IMR-90 (cell line): Measurements from ENCODE around the gene EPN2. TPM values are rescaled to one million over a fixed set of nuclear protein-coding genes. Genes with fewer than 3 reads are reported as not detected.

Experiments used
- ATAC-seq: fragments of 200-7000 bp; cut with Tn5 transposase; 2 replicates; pipeline ENCODE4 v1.9.1; 2020; ENCODE audit warnings: low read depth, mild to moderate bottlenecking, moderate library complexity
- BruUV-seq: library from RNA; stranded (reverse); fragments of 400-500 nt; replicated peaks from 2 replicates; lab custom pipeline; 2021; lab: Mats Ljungman, UMichigan
- CTCF ChIA-PET: fragments of 300-600 bp; formaldehyde crosslinking; extraction: SDS; loops from one replicate; lab custom pipeline; 2021; ENCODE audit warnings: antibody characterized with exemption; lab: Yijun Ruan, JAX
- POLR2A ChIA-PET: fragments of 300-600 bp; sonication (Branson Sonifier 250); formaldehyde crosslinking; loops from one replicate; lab custom pipeline; 2022; ENCODE audit warnings: antibody characterized with exemption; ENCODE audit not compliant: unreplicated experiment; lab: Charles Lee
- DNase-seq: peaks from one replicate; pipeline ENCODE4 v3.0.0; 2013
- H2AFZ ChIP-seq: replicated peaks from 2 replicates; pipeline ENCODE3; 2013; ENCODE audit warnings: low read length, mild to moderate bottlenecking; ENCODE audit not compliant: poor library complexity
- H2AK5ac ChIP-seq: 2 replicates; pipeline ENCODE4 v1.6.1; 2013; ENCODE audit warnings: low read depth, low read length, inconsistent platforms
- H2AK9ac ChIP-seq: replicated peaks from 2 replicates; pipeline ENCODE3; 2013; ENCODE audit warnings: mild to moderate bottlenecking, low read depth, low read length, moderate library complexity; ENCODE audit not compliant: poor library complexity
- H2BK120ac ChIP-seq: 2 replicates; pipeline ENCODE4 v1.6.1; 2013; ENCODE audit warnings: low read depth, low read length, inconsistent platforms
- H2BK15ac ChIP-seq: 3 replicates; pipeline ENCODE4 v1.6.1; 2013; ENCODE audit warnings: low read depth, low read length, inconsistent platforms
- H2BK20ac ChIP-seq: 2 replicates; pipeline ENCODE4 v1.6.1; 2013; ENCODE audit warnings: low read depth, mild to moderate bottlenecking, inconsistent platforms, low read length, moderate library complexity
- H2BK5ac ChIP-seq: 2 replicates; pipeline ENCODE4 v1.6.1; 2013; ENCODE audit warnings: mild to moderate bottlenecking, low read depth, low read length, inconsistent platforms; ENCODE audit not compliant: poor library complexity, severe bottlenecking
- H3K14ac ChIP-seq: replicated peaks from 2 replicates; pipeline ENCODE4 v1.6.1; 2013; ENCODE audit warnings: low read depth, low read length, inconsistent platforms
- H3K18ac ChIP-seq: 2 replicates; pipeline ENCODE4 v1.6.1; 2013; ENCODE audit warnings: low read depth, low read length, control low read depth
- H3K23ac ChIP-seq: 2 replicates; pipeline ENCODE4 v1.6.1; 2013; ENCODE audit warnings: low read depth, low read length, inconsistent platforms
- H3K27ac ChIP-seq: 2 replicates; pipeline ENCODE4 v1.5.1; 2013; ENCODE audit warnings: mild to moderate bottlenecking, control low read depth, low read length; ENCODE audit not compliant: insufficient read depth
- H3K27me3 ChIP-seq: 2 replicates; pipeline ENCODE4 v1.6.1; 2013; ENCODE audit warnings: low read length; ENCODE audit not compliant: control insufficient read depth, insufficient read depth
- H3K36me3 ChIP-seq: 2 replicates; pipeline ENCODE4 v1.6.1; 2013; ENCODE audit warnings: low read length, mixed read lengths; ENCODE audit not compliant: control insufficient read depth, insufficient read depth
- H3K4ac ChIP-seq: 2 replicates; pipeline ENCODE4 v1.6.1; 2013; ENCODE audit warnings: low read depth, low read length, inconsistent platforms
- H3K4me1 ChIP-seq: 2 replicates; pipeline ENCODE4 v1.6.1; 2013; ENCODE audit warnings: low read length, mixed read lengths; ENCODE audit not compliant: control insufficient read depth, insufficient read depth
- H3K4me2 ChIP-seq: 2 replicates; pipeline ENCODE4 v1.6.1; 2013; ENCODE audit warnings: low read depth, mild to moderate bottlenecking, control low read depth, low read length, moderate library complexity
- H3K4me3 ChIP-seq: 2 replicates; pipeline ENCODE4 v1.5.1; 2013; ENCODE audit warnings: low read depth, mild to moderate bottlenecking, control low read depth, low read length, moderate library complexity; ENCODE audit not compliant: insufficient read depth
- H3K56ac ChIP-seq: 2 replicates; pipeline ENCODE4 v1.6.1; 2013; ENCODE audit warnings: low read length, inconsistent platforms; ENCODE audit not compliant: insufficient read depth; ENCODE audit errors: extremely low read depth
- H3K79me1 ChIP-seq, 2 experiments: 2 replicates each; pipeline ENCODE4 v1.6.1; 2013; ENCODE audit warnings: low read length in 2 of 2, inconsistent platforms in 1 of 2, low read depth in 1 of 2
- H3K9ac ChIP-seq: 2 replicates; pipeline ENCODE4 v1.6.1; 2013; ENCODE audit warnings: low read depth, low read length, control low read depth
- H3K9me1 ChIP-seq: 2 replicates; pipeline ENCODE4 v1.6.1; 2013; ENCODE audit warnings: low read length, inconsistent platforms; ENCODE audit not compliant: insufficient read depth
- H3K9me3 ChIP-seq: 2 replicates; pipeline ENCODE4 v1.6.1; 2013; ENCODE audit warnings: low read length; ENCODE audit not compliant: control insufficient read depth, insufficient read depth
- H4K20me1 ChIP-seq: 2 replicates; pipeline ENCODE4 v1.6.1; 2013; ENCODE audit warnings: low read length, inconsistent platforms; ENCODE audit not compliant: insufficient read depth
- H4K5ac ChIP-seq: 2 replicates; pipeline ENCODE4 v1.6.1; 2013; ENCODE audit warnings: mild to moderate bottlenecking, low read depth, low read length, control low read depth
- H4K8ac ChIP-seq, 2 experiments: 2 replicates each; pipeline ENCODE4 v1.6.1; 2013; ENCODE audit warnings: low read depth in 2 of 2, low read length in 2 of 2, control low read depth in 1 of 2, inconsistent platforms in 1 of 2
- H4K91ac ChIP-seq: 2 replicates; pipeline ENCODE4 v1.6.1; 2013; ENCODE audit warnings: low read depth, low read length, inconsistent platforms; ENCODE audit not compliant: insufficient read depth
- BHLHE40 ChIP-seq: fragments of 150-350 bp; IDR thresholded peaks from 2 replicates; pipeline ENCODE4 v1.6.1; 2016; ENCODE audit warnings: mild to moderate bottlenecking, low read depth, low read length
- RCOR1 ChIP-seq: IDR thresholded peaks from 2 replicates; pipeline ENCODE4 v1.6.1; 2012; ENCODE audit warnings: mild to moderate bottlenecking, low read length, improper control_type of control experiment; ENCODE audit not compliant: insufficient replicate concordance
- RFX5 ChIP-seq: IDR thresholded peaks from 2 replicates; pipeline ENCODE4 v1.8.0; 2012; ENCODE audit warnings: low read depth, mild to moderate bottlenecking, low read length, moderate library complexity
- WGBS, 2 experiments: methylation state at CpG; one replicate each; pipeline versions ENCODE4 v1.1.5 to v1.1.7; 2013; ENCODE audit warnings: missing lambda C conversion rate in 2 of 2; ENCODE audit not compliant: insufficient read length in 1 of 2; ENCODE audit errors: extremely low coverage in 2 of 2; 5-methylcytosine and 5-hydroxymethylcytosine counted together
- dilution Hi-C: fragments of 300-500 bp; cut with HindIII; formaldehyde crosslinking; loops from one replicate; pipeline ENCODE4 v1.14.3; 2018; ENCODE audit warnings: low sequenced_read_pairs; ENCODE audit not compliant: unreplicated experiment
- in situ Hi-C: fragments of 300-500 bp; cut with MboI; formaldehyde crosslinking; loops from 3 replicates; pipeline ENCODE4 v1.14.3; 2019; ENCODE audit warnings: low sequenced_read_pairs, inconsistent platforms, mixed read lengths
- intact Hi-C: fragments of 100-400 bp; cut with micrococcal nuclease; formaldehyde crosslinking; loops from 2 replicates; pipeline ENCODE4 v1.10.0; 2022
- polyA plus RNA-seq, 3 experiments: library from polyadenylated mRNA; depleted of rRNA; stranded (reverse); fragments of >200 nt; gene quantifications; 2 replicates each; pipeline ENCODE4 v1.2.3, GENCODE V29; 2012; ENCODE audit warnings: low replicate concordance in 1 of 3
- total RNA-seq: library from RNA; depleted of rRNA; stranded (reverse); fragments of >200 nt; gene quantifications from 2 replicates; pipeline ENCODE4 v1.2.3, GENCODE V29; 2012

EPN2 gene
- total and polyA plus RNA-seq, 2 of the 4 experiments (the other 2 are of a cell fraction), result 14.9 to 25.3 TPM

DNA sequence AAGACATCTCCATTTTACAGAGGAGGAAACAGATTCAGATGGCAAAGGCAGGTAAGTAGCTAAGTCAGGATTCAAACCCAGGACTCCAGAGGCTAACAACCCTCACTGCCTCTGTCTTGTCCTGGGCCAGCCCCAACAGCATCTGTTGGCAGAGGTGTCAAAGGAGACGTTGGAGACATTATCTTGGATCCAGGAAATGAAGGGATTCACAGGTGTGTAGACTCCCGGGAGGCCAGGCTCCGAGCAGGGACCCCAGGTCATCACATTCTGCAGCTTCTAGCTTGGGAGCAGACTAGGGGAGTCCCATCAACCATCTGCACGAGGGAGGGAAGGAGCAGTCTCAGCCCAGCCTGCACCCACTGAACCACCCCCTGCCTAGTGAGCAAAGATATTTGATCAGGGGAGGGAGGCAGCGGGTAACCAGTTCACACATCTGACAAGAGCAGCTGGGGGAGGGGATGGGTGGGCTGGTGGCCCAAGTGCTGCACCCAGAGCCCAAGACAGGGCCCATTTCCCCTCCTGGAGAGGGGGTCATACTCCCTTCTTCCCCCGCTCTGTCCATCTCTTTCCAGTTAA is 126.4 kb downstream of the EPN2 start:
- Histone ChIP-seq H3K23ac (no peak overlapping the region), H3K9ac (no peak overlapping the region), H3K14ac (no peak overlapping the region), H3K4me1 (peaks cover 12% of the 10 kb centered on the region), H4K91ac (no peak overlapping the region), H3K27me3 (no peaks in the 10 kb centered on the region), H3K4me3 (no peak overlapping the region), H3K4me2 (no peak overlapping the region), H3K79me1 (peaks cover 4 to 11% of the 10 kb centered on the region in 2 experiments; a peak in 3 of 4 replicates), H3K4ac (peak overlapping the region; percentile 31; the same call in 1 of the 2 replicates), H2AK5ac (no peak overlapping the region), H2BK5ac (no peak overlapping the region), H2BK20ac (no peak overlapping the region; the same call in 1 of the 2 replicates), H3K9me1 (peaks cover 7% of the 10 kb centered on the region), H4K8ac (peak overlapping the region in 1 of 2 experiments; percentile 73; a peak in 2 of 4 replicates), H2BK15ac (no peak overlapping the region; the same call in 2 of the 3 replicates), H4K5ac (no peak overlapping the region; the same call in 1 of the 2 replicates), H3K56ac (no peak overlapping the region), H3K27ac (no peak overlapping the region), H2BK120ac (no peak overlapping the region), H4K20me1 (no peaks in the 10 kb centered on the region), H3K9me3 (no peaks in the 10 kb centered on the region), H2AK9ac (peak overlapping the region; percentile 79), H3K36me3 (peaks cover 1% of the 10 kb centered on the region; the same call in 1 of the 2 replicates), H2AFZ (peak overlapping the region; percentile 72), H3K18ac (no peak overlapping the region)
- TF ChIP-seq RFX5 (no peak), BHLHE40 (no peak), RCOR1 (no peak)
- no TSS peak for BruUV-seq
- in situ Hi-C loops, result loop anchor here (5.0 kb wide), 2 partner anchors 84 to 399 kb away; no protein-coding TSS in a partner anchor
- ChIA-PET CTCF (interaction anchor here (0.7 to 2.2 kb wide), 12 partner anchors 10 to 407 kb away, joined by 3 to 44 read pairs (median 6); partner anchors contain the start of genes MAPK7, MFAP4 and RNF112), POLR2A (interaction anchor here (0.7 kb wide), 1 partner anchor 14 kb away, joined by 3 read pairs; no protein-coding TSS in a partner anchor)
- DNase-seq, result no peak
- no peak for ATAC-seq
- 60% methylated on average over 2 of the region's 6 CpGs; no CpG with 5 or more reads in 1 of the 2 experiments for WGBS, 2 experiments
- dilution Hi-C loops, result no loop called here
- intact Hi-C loops, result loop anchor here (1.0 to 5.0 kb wide), 4 partner anchors 84 to 403 kb away; partner anchors contain the start of gene ALDH3A2
